NCI-H128 (cell line): ENCODE measurements around the gene UMPS.
"Not testable (repeated sequence)": the region's sequence is repeated elsewhere in the genome, so short reads cannot be mapped to it uniquely, and the experiment has no call there.

Experiments used
- DNase-seq: peaks from one replicate; lab custom pipeline; 2025; ENCODE audit not compliant: unreplicated experiment; lab: John Stamatoyannopoulos, UW

The UMPS gene

DNA sequence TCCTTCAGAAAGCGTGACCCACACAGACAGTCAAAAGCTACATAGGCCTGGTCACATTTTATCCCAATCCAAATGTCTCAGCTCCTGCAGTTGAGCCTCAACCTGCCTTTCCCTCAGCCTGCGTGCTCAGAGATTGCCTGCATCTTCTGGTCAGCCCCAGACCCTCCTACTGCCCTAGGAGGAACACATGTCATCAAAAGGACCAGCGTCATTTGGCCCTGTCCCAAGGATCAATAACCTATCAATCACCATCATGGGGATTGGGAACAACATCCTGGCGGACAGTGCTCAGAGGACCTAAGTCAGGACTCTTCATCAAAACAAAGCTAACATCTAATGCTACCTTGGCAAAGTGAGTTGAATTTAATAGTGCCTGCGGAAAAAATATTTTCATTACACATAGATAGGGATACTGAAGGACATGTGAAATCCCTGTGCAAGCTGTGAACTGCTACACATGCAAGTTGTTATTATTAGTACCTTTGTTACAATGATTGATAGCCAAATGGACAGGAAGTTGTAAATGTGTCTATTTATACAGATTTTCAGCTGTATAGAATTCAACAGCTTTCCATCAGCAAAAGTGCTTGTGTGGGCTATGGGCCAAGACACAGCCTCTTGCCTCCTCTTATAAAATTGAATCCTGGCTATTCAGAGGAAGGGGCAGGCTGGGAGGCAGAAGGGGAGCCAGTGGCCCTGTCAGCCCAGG is 47.7 kb downstream of the UMPS start:
- DNase-seq, result no peak

- DNase-seq, result no peak
These were observed 48.9 kb downstream of the UMPS start for GRCh38 chr3:124779116-124779515.

DNA sequence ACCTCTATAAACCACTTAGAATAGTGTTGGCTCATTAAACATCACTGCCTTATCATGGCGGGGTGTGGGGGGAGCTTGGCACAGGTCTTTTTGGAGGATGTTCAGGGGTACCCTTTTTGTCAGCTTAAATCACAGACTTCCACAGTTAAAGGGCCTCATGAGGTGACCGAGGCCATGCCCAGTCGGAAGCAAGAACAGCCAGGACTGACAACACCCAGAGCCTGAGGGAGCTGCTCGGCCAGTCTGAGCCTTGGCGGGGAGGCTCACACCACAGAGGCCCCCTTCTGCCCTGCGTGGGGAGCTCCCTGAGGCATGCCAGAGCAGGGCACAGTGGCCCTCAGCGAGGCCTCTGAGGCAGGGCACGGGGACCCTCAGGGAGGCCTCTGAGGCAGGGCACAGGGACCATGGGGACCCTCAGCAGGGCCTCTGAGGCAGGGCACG is 49.5 kb downstream of the UMPS start:
- no peak for DNase-seq

DNA sequence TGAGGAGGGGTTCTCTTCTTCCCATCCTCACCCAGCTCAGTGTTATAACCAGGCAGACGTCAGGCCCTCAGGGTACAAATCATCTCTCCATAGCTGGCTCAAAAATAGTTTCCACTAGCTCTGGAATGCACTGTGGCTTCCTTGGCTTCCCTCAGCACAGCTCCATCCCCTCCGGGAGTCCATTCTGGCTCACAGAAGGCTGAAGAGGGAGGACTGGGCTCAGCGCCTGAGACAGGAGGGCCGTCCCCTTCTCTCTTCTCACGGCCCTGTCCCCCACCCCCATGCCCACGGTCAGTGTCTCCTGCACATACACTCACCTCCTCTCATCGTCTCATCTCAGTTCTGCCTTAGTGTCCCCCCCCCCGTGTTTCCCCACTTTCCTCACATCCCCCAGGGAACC is 50.1 kb downstream of the UMPS start:
- DNase-seq, result no peak

DNA sequence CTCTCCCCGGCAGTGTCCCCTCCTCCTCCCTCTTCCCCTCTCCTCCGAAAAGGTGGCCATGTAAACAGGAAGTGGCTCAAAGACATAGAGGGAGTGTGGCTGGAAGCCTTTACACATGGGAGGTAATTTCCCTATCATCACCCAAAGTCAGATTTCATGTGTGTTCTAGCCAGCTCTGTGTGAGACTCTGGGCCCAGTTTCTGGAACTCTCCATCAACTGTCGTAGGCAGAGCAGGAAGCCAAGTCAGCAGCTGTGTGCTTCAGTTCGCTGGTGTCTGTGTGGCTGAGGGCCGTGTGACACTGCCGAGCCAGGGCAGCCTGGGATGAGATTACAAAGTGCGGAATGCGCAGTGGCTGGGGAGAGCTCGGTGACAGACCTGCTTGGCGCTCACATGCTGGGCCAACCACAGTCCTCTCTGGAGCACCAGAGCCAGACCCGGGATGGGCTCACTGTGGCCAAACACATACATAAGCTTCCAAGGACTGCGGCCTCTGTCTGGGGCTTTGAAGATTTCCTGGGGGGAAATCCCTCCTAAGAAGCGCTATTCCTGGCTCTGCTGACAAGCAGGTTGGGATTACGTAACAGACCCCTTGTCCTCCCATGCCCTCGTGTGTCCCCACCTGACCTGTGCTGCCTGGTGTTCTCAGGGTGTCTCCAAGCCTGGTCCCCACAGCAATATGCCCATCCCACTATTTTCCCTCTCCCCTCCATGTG is 50.7 kb downstream of the UMPS start:
- no peak for DNase-seq

GRCh38 chr3:124781476-124782376 is 51.5 kb downstream of the UMPS start:
- DNase-seq, result no peak

- DNase-seq, result not testable (repeated sequence)
These were observed 52.1 kb downstream of the UMPS start for GRCh38 chr3:124782377-124782712.

DNA sequence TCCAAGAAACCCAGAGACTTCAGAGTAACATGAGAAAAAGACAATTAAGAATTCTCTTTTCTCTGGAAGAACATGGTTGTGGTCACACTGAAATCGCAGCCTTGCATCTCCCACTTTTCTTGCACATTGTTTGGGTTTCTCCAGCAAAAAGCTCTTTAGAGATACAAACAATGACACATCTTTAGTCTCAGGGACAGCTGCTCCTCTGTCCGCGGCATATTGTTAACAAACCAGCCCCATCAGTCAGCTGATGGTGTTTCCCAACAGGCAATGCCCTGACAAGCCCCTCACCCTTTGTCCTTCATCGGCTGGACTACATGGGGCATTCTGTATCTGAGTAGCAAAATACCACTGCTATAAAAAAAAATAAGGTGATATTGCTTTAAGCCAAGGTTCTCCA is 53.4 kb downstream of the UMPS start:
- no peak for DNase-seq

GRCh38 chr3:124784686-124785382 is 54.6 kb downstream of the UMPS start:
- no peak for DNase-seq

DNA sequence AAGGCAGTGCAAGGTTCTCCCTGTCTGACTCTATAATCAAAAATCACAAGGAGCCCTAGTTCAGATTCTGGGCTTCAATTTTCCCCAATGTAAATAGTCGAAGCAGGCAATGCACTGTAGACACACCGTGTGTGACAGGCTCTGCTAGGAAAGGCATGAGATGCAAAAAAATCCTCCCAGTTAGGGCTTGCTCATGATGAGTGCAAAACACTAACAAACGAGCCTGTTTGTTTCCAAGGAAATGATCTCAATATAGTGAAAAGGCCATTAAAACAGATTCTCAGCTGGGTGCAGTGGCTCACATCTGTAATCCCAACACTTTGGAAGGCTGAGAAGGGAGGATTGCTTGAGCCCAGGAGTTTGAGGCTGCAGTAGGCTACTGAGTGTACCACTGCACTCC is 55.7 kb downstream of the UMPS start:
- DNase-seq, result no peak

GRCh38 chr3:124786511-124787241 is 56.4 kb downstream of the UMPS start:
- no peak for DNase-seq

GRCh38 chr3:124787476-124788195 is 57.4 kb downstream of the UMPS start:
- no peak for DNase-seq

GRCh38 chr3:124788254-124788745 is 58.0 kb downstream of the UMPS start:
- DNase-seq, result no peak

- not testable (repeated sequence) for DNase-seq
These were observed 58.9 kb downstream of the UMPS start for GRCh38 chr3:124789103-124789502.

- DNase-seq, result no peak
These were observed 60.9 kb downstream of the UMPS start for GRCh38 chr3:124791142-124791541.

- DNase-seq, result no peak
These were observed 61.4 kb downstream of the UMPS start for GRCh38 chr3:124791639-124792151.

GRCh38 chr3:124792341-124793040 is 62.2 kb downstream of the UMPS start:
- no peak for DNase-seq

DNA sequence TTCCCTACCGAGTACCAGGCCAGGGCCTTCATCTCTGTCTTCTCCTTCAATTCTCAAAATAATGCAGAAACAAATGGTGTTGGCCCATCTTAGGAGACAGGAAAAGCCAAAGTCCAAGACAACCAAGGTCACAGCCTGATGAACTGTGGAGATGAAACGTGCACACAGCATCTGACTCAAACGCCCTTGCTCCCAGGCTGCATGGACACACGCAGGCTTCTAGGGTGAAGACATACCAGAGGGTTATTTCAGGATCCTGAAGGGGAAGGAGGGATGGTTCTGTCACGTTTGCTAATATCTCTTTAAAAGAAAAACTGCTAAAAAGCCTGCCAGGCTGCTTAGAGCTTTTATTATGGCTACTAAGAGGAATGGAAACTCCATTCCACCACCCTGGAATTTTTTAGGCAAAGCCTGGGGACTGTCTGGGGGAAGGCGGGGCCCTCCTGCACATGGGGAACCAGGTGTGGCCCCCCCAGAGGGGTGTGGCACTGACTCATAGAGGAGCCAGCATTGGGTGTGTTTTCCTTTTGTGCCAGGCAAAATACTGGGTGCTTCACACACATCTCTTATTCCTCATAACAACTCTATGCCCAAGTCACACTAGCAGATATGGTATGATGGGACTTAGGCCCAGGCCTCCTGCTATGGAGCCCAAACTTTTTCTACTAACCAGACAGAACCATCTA is 62.9 kb downstream of the UMPS start:
- no peak for DNase-seq
